Mucosa of descending colon (tissue), 3 donors: ENCODE data around the gene MYO18A. TPM values are rescaled to one million over a fixed set of nuclear protein-coding genes. Genes with fewer than 3 reads are reported as not detected.
A peak's percentile ranks its signal among the peaks of the same experiment; 100 is the strongest.

Experiments used
- ATAC-seq: fragments of 200-7000 bp; cut with Tn5 transposase; one replicate; pipeline ENCODE4 v1.9.1; 2020; ENCODE audit warnings: mild to moderate bottlenecking, moderate library complexity
- DNase-seq, 3 donors: peaks; one replicate each; pipeline ENCODE4 v3.0.0-alpha.2; 2020
- H3K36me3 ChIP-seq: fragments of 200-600 bp; one replicate; pipeline ENCODE4 v1.8.0; 2021; ENCODE audit warnings: low read depth, mild to moderate bottlenecking
- H3K4me1 ChIP-seq: fragments of 200-600 bp; one replicate; pipeline ENCODE4 v1.8.0; 2021; ENCODE audit warnings: low read depth, mild to moderate bottlenecking
- H3K4me3 ChIP-seq: fragments of 200-600 bp; one replicate; pipeline ENCODE4 v1.8.0; 2021; ENCODE audit warnings: mild to moderate bottlenecking
- H3K9me3 ChIP-seq: fragments of 200-600 bp; one replicate; pipeline ENCODE4 v1.8.0; 2021; ENCODE audit warnings: mild to moderate bottlenecking
- intact Hi-C, 2 donors: fragments of 100-400 bp; cut with DNase I in 1 of 2; cut with micrococcal nuclease in 1 of 2; formaldehyde crosslinking; loops; one replicate each; pipeline versions ENCODE4 v1.11.0 to v1.11.1; 2022; cut with DNase I, micrococcal nuclease
- total RNA-seq, 3 donors: library from RNA; stranded (reverse); fragmentation: NEBNext Ultra II Directional in 2 of 3; extraction: Animal tissue kit (Norgen Biotek cat#: 25700) in 2 of 3; gene quantifications; one replicate each; pipeline versions ENCODE4 v1.2.1 to v1.2.4, GENCODE V29; 2021 to 2023
- TF ChIP-seq, protein P1 (sequence below): fragments of 200-600 bp; IDR thresholded peaks from one replicate; pipeline ENCODE4 v1.8.0; 2022; ENCODE audit warnings: antibody characterized with exemption, mild to moderate bottlenecking
- donor health status: DM: no; HTN: no; CAD: no; lungs with moderate emphysema.
- donor health status: DM: no; HTN: no; CAD: no.
- donor health status: DM: no; HTN: yes; CAD: no.

MYO18A gene
- total RNA-seq, 3 donors from 2014 or later: 84.9 to 111 (median 93.3) TPM

- no peak for DNase-seq
- H3K36me3 ChIP-seq: peaks cover 8% of the 10 kb centered on the region
- no peaks in the 10 kb centered on the region for H3K9me3 ChIP-seq
- no peak for ATAC-seq
- peaks cover 28% of the 10 kb centered on the region for H3K4me1 ChIP-seq
- intact Hi-C loops: no loop called here
- no peak overlapping the region for H3K4me3 ChIP-seq
- TF ChIP-seq, protein P1, sequence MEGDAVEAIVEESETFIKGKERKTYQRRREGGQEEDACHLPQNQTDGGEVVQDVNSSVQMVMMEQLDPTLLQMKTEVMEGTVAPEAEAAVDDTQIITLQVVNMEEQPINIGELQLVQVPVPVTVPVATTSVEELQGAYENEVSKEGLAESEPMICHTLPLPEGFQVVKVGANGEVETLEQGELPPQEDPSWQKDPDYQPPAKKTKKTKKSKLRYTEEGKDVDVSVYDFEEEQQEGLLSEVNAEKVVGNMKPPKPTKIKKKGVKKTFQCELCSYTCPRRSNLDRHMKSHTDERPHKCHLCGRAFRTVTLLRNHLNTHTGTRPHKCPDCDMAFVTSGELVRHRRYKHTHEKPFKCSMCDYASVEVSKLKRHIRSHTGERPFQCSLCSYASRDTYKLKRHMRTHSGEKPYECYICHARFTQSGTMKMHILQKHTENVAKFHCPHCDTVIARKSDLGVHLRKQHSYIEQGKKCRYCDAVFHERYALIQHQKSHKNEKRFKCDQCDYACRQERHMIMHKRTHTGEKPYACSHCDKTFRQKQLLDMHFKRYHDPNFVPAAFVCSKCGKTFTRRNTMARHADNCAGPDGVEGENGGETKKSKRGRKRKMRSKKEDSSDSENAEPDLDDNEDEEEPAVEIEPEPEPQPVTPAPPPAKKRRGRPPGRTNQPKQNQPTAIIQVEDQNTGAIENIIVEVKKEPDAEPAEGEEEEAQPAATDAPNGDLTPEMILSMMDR: no peak
These were observed 17.3 kb downstream of the MYO18A start for GRCh38 chr17:29162909-29163341.

DNA sequence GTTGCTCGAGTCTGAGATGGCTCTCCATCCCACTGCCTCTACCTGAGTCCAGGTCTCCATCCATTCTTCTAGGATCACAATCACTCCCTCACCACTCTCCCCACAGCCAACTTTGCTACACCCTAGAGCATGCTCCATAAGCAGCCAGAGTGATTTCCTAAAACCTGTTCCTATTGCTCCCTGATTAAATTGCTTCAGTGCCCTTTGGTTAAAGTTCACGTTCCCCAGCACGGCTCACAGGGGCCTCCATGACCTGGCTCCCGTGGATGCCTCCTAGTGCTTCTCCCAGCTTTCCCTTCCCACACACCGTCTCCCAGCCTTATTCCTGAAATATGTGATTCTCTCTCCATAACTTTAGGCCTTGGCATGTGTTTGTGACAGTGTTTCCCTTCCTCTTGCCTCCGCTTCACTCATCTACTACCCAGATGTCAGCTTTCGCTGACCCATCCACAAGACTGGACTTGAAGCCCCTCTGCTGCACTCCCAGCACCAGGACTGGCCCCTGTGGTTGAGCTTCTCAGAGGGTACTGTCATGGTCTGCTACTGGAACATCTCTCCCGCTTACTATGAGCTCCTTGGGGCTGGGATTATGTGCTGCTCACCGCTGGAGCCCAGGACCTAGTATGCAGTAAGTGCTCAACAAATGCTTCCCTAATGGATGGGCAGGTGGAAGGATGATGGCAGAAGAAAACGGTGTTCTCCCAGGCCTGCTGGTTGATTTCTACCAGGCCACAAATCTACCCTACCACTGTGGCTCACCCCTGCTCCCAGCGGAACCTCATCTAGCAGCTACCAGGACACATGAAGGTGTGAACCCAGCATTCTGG, 17.9 kb downstream of the MYO18A start:
- intact Hi-C loops: no loop called here
- DNase-seq (no peak), ATAC-seq (no peak)
- H3K4me3 ChIP-seq: no peak overlapping the region
- TF ChIP-seq, protein P1: no peak
- peaks cover 8% of the 10 kb centered on the region for H3K36me3 ChIP-seq
- no peaks in the 10 kb centered on the region for H3K9me3 ChIP-seq
- H3K4me1 ChIP-seq: peaks cover 28% of the 10 kb centered on the region

- H3K36me3 ChIP-seq: no peaks in the 10 kb centered on the region
- TF ChIP-seq, protein P1: no peak
- DNase-seq (no peak), ATAC-seq (peak; percentile 6)
- no peaks in the 10 kb centered on the region for H3K9me3 ChIP-seq
- intact Hi-C loops: no loop called here
- H3K4me1 ChIP-seq: peaks cover 47% of the 10 kb centered on the region
- H3K4me3 ChIP-seq: no peak overlapping the region
These were observed 19.9 kb downstream of the MYO18A start for GRCh38 chr17:29160253-29160652.

DNA sequence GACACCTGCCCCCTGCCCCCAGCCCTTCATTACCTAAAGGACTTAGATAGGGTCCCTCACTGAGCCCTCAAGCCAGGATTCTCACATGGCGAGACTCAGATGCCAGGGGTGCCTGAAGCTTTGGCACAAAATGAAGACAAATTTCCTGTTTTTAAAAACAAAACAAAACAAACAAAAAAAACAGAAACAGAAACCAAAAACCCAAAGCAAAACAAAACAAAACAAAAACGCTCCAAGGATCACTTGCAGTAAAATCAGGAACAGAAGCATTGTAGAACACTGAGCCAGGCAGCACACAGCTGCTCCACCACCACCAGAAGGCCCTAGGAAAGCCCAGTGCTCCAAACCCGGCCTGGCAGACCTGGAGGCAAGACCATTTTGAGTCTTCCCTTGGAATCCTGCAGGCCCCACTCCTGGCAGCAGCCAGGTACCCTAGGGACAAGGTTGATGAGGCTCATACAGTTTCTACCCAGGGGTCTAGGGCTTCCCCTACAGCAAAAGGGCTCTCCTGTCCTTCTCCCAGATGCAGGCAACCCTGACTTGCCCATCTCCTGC, 20.8 kb downstream of the MYO18A start:
- Histone ChIP-seq H3K4me3 (no peak overlapping the region), H3K4me1 (peaks cover 56% of the 10 kb centered on the region), H3K36me3 (no peaks in the 10 kb centered on the region), H3K9me3 (no peaks in the 10 kb centered on the region)
- ATAC-seq (no peak), DNase-seq (no peak)
- intact Hi-C loops: loop anchor here in 1 of 2 donors (10.0 kb wide), 1 partner anchor 135 kb away; the partner anchor contains the start of gene NUFIP2
- TF ChIP-seq, protein P1: no peak

DNA sequence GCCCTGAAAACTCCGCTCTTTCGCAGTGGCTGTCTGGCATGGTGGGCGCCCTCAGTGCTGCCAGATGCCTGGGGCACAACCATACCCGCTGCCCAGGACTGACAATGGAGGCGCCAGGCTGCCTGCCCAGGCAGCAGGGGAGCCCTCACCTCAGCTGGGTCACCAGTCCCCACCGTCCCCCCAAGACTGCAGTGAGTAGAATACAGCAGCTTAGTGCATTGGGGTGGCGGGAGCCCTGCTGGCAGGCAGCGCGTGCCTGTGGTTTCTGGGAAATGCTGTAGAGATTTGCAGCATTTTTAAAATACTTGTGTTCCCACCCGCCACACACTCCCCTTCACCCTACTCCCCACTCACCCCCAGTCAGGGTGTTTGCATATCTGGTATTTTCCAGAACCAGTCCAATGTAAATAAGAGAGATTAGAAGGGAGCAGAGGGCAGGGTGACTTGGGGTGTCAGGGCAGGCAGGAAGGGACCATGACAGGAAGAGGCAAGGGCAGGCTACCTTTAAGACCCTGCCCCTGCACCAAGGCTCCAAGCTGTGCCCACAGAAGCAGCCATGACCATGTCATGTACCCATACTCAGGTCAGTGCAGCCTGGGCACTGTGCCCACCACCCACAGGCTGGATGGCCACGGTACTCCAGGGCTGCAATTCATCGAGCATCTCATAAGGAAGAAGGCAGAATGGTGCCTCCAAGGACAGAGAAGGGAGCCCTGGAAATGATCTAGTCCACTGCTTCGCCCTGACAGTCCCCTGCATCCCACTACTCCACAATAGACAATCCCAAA, 21.5 kb downstream of the MYO18A start:
- DNase-seq: no peak
- TF ChIP-seq, protein P1: no peak
- intact Hi-C loops: loop anchor here in 1 of 2 donors (10.0 kb wide), 1 partner anchor 136 kb away; the partner anchor contains the start of gene NUFIP2
- peaks cover 58% of the 10 kb centered on the region for H3K4me1 ChIP-seq
- no peak for ATAC-seq
- H3K4me3 ChIP-seq: no peak overlapping the region
- H3K9me3 ChIP-seq: no peaks in the 10 kb centered on the region
- no peaks in the 10 kb centered on the region for H3K36me3 ChIP-seq
